ENCODE data around the gene CYTH4.
A peak's percentile ranks its signal among the peaks of the same experiment; 100 is the strongest.
"Not testable (repeated sequence)": the region's sequence is repeated elsewhere in the genome, so short reads cannot be mapped to it uniquely, and the experiment has no call there.

CYTH4 gene

DNA sequence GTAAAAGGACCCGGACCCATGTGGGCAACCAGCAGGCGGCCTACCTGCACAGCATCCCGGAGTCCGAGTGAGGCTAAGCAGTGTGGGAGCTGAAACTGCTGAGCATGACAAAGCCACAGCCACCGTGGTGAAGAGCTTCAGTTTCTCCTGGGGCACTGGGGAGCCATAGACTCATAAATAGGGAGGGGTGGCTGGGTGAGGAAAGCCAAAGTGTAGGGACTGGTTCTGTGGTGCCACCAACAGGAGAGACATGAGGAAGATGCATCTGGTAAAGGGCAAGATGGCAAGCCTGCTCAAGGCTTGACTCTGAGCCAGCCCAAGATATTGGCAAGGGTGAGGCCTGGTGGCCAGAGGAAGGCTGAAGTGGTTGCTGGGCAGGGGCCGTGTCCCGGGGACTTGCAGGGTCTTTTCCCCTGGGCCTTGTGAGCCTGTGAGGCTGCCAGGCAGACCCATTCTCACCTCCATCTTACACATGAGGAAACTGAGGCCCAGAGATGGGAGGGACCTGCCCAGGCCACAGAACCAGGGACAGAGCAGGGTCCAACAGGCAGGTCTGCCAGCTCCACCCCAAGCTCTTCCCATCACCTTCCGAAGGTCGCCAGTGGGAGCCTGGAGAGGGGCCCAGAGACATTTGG is 30.4 kb downstream of the CYTH4 start:
- no peak for DNase-seq

DNA sequence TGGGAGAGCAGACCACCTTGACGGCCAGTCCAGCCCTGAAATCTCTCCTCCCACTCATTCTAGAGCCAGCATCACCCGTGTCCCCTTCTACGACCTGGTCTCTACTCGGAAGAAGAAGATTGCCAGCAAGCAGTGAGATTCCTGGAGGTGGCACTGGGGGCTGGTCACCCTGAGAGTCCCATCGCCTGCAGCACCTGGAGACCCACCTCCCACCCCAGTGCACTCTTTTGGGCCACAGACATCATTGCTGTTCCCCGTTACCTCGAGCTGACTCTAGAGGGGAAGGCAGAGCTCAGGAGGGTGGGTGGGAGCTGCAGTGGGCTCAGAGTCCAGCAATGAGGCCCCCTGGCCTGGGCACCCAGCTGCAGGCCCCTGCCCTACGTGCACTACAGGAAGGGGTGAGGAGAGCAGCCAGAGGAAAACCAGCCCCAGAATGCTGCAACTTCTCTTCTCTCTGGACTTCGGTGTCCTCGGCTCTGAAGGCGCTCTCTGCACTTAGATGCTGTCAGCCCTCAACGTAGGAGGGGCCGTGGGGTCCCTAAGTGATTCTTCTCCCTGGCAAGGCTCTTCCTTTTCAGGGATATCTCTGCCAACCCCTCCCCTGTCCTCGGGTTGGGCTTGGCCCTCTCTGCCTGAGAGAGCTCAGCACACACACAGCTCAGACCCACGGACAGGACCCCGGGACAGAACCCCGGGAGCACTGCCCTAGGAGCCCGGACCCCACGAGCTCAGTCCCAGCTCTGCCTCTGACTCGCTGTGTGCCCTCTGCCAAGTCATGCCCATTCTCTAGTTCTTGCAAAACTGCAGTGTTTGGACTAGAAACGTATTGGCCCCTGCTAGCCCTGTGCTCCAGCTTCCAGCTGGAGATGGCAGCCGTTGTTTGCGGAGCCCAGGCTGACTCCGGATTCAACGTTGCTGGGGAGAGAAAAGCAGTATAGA is 31.3 kb downstream of the CYTH4 start:
- no peak for DNase-seq

DNA sequence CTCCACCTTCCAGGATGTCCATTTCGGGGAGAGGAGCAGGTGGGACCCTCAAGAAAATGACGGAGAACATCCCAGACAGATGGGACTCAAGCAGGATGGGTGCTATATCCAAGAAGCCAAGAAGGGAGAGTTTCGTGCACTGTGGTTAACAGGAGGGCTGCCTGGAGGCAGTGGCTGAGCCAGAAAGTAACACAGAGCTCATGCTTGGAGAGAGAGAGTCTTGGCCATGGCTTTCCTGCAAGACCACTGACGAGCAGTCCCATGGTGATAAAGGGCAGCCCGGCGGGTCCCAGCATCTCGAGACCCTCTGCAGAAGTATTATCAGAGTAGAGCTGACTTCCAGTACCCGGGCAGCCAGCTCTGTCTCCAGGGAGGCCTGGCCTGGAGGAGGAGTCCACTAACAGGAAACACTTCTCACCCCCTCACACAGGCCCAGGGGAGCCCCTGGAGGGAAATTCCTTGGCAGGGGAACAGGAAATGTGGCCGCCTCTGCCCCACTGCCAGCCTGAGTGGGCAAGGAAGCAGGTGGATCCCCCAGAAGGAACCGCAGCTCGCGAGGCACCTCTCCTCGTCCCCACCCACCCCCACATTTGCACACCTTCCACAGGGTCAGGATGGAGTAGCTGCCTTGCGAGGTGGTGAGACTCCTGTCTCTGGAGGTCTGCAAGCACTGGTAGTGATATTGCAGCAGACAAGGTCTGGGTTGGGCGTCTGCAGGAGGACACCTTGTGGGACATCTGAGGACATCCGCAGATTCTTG is 32.2 kb downstream of the CYTH4 start:
- no peak for DNase-seq

DNA sequence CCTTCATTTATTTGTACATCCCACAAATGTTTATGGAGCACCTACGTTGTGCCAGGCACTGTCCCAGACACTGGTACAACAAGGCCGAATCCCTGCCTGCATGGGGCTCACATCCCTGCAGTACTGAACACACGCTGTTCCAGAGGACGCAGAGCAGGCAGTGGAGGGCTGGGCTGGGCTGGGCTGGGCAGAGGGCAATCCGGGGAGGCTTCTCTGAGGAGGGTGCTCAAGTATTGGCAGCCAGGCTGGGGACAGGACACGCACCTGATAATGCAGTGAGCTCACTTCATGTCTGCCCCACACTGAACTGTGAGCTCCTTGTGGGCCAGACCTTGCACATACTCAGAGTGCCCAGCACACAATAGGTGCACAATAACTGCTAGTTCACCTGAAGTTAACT is 34.1 kb downstream of the CYTH4 start:
- no peak for DNase-seq

DNA sequence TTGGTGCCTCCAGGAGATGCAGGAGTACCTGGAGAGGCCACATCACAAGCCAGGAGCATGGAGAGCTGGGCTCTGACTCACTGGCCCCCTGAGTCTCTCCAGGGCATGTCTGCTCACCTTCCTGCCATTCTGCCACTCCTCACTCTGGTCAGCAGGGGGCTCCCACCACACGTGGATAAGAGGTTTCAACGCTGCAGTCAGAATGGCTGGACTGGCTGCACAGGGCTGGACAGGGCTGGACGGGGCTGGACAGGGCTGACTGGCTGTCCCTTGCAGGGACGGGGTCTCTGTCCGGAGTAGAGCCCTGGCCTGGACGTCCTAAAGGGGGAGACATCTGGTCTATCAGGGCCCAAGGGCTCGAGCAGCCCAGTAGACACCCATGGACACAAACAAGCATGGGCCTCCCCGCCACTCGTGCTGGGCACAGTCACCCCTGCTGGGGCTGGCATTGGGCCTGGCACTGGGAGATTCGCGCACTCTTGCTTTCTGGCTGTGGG is 34.6 kb downstream of the CYTH4 start:
- DNase-seq, result peak; percentile 26 to 83 (median 36)

DNA sequence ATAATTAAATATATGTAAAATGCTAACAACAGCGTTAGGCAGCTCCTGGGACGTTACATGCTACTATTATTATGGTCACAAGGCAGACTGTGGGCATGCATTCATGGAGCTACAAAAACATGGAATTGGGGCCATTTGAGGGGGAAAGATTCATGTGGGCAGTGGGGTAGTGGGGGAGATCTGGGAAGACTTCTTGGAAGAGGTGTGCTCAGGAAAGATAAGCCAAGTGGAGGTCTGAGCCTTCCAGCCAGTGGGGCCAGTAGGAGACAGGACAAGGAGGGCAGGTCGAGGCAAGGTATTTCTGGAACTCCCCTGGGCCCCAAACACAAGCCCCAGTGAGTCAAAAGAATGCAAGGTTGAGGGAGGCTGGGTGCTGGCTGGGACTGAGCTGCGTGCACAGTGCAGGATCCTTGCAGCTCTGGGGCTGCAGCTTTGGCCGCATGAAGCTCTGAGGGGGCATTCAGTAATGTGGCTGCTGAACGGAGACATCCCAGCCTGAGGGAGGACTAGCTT is 35.4 kb downstream of the CYTH4 start:
- DNase-seq, result no peak

DNA sequence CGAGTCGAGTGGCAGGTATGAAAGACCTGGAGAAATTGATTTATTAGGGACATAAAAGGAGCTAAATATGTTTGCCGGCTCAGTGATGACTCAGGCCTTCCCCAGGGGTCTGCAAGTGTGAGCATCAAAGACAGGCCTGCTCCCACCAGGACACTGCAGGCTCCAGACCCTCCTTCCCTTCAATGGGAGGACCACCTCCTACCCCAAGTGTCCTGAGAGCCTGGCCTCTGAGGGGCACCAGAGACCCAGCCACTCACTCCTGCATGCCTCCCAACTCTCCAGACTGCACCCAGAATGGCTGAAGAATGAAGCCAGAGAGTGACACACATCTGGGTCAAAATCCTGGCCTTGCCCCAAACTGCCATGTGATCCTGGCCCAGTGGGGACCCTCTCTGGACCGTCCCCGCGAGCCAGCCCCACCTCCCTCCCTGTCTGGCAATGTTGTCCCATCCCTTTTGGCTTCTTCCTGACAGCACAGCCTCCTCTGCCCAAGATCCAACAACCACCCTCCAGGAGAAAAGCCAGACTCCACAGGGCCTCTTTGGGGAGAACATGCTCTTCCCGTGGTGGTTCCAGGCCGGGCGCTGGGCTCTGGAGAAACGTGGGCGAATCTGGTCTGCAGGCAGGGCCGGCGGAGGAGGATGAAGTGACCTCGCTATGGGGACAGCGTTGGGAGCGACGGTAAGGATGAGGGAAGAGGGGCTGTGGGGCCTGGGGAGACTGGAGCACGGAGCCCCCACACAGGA is 36.2 kb downstream of the CYTH4 start:
- DNase-seq, result no peak

DNA sequence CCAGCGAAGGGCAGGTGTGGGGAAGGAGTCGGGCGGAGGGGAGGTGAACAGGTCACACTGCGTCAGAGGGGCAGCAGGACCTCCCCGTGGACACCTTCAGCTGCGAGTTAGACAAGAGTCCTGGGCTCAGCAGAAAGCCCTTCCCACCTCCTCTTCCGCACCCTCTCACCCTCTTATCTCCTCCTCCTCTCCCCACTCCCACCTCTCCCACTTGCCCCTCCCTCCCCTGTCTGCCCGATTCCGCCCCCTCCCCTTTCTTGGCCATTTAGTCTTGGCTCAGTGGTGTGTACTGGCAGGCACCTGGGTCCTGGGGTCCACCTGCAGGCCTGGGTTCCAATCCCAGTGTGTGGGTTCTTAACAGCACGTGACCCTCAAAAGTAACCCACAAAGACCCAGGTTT is 37.2 kb downstream of the CYTH4 start:
- DNase-seq, result no peak

DNA sequence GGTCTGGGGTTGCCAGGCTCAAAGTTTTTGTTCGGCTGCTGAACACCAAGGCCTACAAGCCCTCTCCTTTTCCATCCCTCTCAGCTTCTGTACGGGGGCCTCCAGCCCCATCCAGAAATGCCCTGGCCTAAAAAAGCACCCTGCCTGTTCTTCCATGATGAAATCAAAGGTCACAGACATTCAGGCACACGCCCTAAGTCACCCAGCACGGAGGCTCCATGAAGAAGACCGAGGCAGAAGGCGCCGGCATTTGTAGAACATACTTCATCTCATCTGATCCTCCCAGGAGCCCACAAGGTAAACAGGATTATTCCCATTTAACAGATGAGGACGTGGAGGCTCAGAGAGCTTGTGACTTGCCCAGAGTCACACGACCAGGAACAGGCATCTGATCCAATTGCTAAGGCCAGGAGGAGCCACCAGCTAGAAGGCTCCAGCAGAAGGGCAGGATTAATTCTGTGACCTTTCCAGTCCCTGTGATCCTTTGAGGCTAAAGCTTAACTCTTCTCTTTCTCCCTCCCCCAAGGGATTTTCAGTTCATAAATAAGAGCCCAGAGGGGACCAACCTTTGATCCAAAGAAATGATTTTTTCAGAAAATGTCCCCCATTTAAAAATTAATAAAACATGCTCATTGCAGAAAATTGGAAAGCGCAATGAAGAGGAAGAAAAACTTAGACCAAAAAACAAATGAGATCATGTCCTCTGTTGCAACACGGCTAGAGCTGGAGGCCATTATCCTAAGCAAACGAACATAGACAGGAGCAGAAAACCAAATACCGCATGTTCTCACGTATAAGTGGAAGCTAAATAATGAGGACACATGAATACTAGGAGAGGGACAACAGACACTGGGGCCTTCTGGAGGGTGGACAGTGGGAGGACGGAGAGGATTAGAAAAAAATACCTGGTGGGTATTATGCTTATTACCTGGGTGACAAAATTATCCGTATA is 38.7 kb downstream of the CYTH4 start:
- DNase-seq, result peak in 1 of 3 experiments; percentile 26

DNA sequence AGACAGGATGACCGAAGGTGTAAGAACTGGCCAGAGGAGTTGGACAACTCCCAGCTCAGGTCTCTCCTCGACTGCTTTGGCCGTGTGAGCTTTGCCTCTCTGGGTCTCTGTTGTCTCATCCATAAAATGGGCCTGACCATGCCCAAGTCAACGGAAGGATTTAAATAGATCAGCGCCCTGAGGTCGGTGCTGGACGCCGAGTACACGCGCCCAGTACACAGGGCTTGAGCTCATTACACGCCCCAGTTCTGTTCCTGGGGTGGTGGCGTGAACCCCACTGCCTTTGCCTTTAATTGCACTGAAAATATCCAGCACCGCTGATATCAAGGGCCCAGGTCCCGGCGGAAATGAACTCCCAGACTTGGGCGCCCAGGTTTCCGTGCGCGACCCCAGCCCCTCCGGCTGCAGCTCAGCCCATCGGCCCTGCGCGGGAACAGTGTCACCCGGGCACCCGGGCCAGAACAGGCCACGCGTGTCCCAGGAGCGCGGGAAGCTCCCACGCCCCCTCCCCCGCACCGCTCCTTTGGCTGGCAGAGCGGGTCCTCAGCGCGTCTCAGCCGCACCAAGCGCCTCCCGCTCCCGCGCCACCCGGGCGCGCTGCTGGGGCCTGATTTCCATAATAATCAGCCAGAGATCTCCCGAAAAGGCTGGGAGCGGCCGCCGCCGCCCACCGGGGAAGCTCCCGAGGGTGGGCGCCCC is 42.2 kb downstream of the CYTH4 start:
- DNase-seq, result peak in 2 of 3 experiments; percentile 23 to 24

DNA sequence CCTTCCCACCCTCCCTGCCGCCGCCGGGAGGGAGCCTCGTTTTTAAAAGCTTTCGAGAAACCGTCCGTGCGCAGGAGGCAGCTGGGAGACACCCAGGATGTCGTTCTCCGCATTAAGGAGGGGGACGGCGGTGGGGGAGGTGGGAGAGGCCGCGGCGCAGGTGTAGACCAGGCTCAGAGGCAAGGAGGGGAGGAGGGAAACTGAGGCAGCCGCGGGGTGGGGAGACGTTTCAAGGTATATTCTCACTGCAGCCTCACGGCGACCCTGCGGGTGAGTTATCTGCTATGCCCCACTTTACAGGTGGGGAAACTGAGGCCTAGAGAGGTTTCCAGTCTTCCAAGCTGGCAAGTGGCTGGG is 42.7 kb downstream of the CYTH4 start:
- DNase-seq, result no peak

DNA sequence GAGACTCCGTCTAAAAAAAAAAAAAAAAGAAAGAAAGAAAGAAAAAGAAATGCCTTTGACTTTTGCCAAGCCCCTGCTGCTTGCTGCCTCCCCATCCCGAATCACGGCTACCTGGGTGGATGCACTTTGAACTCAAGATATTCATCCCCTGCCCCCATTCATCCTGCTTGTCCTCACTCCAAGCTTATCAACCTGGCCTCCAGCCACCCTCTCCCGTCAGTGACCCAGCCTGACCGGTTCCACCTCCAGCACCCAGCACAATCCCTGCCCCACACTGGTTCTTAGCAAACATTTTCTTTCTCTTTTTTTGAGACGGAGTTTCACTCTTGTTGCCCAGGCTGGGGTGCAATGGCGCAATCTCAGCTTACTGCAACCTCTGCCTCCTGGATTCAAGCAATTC is 44.4 kb downstream of the CYTH4 start:
- no peak for DNase-seq

DNA sequence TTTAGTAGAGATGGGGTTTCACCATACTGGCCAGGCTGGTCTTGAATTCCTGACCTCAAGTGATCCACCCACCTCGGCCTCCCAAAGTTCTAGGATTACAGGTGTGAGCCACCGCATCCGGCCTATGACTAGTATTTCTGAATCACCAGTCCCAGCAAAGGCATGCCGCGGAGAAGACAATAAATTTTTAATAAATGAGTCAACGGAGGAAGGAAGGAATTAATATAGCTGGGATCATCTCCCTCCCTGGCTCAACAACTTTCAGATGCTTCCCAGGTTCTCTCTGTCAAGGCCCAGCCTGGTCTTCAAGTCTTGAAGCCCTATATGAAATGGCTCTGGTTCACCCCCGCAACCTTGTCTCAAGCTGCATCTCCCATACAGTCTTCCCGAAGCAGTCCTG is 45.7 kb downstream of the CYTH4 start:
- no peak for DNase-seq

DNA sequence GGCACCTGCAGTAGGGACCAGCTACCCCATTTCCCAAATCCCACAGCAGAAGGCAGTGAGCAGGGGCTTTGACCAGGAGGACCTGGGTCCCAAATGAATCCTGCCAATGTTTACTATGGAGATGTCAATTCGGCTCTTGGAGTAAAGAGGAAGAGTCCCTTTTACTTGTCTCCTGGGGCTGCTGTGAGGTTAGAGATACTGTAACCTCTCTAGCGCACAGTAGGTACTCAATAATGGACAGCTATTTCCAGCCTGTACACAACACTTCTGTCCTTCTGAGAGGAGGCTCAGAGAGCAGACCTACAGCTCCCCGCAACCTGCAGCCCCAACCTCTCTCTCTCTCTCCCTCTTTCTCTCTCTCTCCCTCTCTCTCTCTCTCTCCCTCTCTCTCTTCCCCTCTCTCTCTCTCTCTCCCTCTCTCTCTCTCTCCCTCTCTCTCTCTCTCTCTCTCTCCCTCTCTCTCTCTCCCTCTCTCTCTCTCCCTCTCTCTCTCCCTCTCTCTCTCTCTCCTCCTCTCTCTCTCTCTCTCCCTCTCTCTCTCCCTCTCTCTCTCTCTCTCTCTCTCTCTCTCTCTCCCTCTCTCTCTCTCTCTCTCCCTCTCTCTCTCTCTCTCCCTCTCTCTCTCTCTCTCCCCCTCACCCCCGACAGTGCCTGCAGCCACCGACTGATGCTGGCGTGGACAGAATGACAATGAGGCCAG is 46.4 kb downstream of the CYTH4 start:
- not testable (repeated sequence) for DNase-seq

DNA sequence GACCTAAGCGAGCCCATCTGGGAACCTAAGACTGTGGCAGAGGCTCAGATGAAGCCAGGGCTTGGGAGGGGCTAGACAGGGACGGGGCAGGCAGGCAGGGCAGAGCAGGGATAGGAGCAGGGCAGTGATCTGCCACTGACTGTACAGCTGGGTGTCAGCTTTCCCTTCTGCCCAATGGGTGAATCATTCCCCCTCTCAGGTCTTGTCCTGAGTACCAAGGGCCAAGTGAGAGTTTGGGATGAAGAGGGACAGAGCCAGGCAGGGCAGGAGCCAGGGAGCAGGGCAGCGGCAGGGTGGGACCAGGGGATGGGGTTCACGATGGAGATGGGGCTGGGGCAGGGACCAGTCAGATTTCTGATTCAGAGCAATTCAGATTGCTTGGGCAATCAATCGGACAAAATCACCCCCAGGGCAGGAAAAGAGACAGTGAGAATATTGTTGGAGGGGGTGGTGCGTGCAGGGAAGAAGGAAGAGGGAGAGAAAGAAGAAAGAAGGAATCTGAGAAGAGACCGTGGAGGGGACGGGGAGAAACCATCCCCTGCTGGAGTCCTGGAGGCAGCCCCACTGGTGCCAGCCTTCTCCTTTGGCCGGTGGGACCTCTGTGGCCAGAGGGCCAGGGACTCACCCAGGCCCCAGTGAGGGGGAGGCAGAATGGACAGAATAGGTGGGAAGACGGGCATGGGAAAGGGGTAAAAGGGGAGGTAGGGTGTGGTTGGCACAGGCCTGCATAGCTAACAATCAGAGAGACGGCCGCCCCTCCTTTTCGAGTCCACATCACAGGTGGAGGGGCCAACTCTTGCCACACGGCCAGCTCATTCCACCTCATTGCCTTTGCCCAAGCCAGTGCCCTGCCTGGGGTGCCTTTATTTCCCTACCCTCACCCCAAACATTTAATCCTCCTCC is 47.2 kb downstream of the CYTH4 start:
- no peak for DNase-seq

DNA sequence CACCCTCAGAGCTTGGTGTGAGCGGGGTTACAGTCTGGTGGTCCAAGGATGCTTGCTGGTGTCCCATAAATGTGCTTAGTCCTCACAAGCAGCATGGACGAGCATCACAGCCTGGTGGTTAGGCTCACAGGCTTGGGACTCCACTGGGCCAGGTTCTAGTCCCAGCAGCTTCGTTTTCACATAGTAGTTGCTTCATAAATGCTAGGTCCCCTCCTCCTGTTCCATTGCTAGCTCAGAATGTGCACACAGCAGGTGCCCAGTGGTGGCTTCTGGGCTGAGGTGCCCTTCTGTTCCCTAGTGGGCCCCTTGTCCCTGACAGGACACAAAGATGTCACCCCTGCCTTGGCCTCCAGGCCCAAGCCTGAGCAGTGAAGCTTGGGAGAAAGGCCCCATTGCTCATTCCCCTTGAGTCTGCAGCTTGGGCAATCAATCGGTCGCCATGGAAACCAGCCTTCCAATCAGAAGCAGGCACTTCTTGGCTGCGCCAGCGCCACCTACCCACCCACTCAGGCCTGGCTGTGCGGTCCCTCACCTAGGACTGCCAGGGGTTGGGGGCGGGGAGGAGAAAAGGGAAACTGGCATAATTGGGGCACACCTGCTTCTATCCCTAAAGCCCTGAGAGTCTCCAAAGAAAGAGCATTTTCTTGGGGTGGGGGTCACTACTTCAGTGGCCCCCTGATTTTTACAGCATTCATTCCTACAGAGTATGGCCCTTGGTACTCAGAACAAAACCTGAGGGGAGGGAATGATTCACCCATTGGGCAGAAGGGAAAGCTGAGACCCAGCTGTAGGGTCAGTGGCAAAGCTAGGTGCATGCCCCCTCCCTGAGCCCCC is 48.1 kb downstream of the CYTH4 start:
- DNase-seq, result peak; percentile 34 to 74 (median 40)

DNA sequence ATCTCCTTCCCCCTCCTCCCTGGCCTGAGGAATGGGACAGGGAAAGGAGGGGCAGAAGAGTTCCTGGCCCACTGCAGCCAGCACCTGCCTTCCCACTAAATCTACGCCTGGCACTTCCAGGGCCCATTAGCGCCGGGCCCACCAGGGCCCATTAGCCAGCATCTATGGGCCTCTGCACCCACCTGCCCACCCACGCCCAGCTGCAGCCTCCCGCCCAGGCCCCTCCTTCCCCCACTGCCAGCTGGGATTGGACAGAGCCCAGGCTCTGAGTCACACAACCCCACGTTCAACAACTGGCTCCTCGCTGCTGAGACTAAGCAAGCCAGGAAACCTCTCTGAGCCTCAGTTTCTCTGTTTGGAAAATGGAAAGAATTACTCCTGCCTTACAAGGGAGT is 48.7 kb downstream of the CYTH4 start:
- peak in 1 of 3 experiments; percentile 13 for DNase-seq
